ENCODE data around the gene AGBL4.

Gene AGBL4

GRCh38 chr1:49240709-49241221 lies 783.0 kb downstream of the AGBL4 start:
- H3K27ac ChIP-seq: no peak overlapping the region
- H3K27me3 ChIP-seq (ENCODE audit: insufficient read depth, low read depth, severe bottlenecking): no peaks in the 10 kb centered on the region
- DNase-seq: no peak
- TF ChIP-seq, protein P1, sequence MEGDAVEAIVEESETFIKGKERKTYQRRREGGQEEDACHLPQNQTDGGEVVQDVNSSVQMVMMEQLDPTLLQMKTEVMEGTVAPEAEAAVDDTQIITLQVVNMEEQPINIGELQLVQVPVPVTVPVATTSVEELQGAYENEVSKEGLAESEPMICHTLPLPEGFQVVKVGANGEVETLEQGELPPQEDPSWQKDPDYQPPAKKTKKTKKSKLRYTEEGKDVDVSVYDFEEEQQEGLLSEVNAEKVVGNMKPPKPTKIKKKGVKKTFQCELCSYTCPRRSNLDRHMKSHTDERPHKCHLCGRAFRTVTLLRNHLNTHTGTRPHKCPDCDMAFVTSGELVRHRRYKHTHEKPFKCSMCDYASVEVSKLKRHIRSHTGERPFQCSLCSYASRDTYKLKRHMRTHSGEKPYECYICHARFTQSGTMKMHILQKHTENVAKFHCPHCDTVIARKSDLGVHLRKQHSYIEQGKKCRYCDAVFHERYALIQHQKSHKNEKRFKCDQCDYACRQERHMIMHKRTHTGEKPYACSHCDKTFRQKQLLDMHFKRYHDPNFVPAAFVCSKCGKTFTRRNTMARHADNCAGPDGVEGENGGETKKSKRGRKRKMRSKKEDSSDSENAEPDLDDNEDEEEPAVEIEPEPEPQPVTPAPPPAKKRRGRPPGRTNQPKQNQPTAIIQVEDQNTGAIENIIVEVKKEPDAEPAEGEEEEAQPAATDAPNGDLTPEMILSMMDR (IDR thresholded peaks at IDR 0.05; ENCODE audit: low read depth, low read length): no peak
- H3K4me3 ChIP-seq (ENCODE audit: low read depth, low read length): no peak overlapping the region
- no peaks in the 10 kb centered on the region for H3K36me3 ChIP-seq
- H3K9me3 ChIP-seq (ENCODE audit: severe bottlenecking): no peaks in the 10 kb centered on the region

DNA sequence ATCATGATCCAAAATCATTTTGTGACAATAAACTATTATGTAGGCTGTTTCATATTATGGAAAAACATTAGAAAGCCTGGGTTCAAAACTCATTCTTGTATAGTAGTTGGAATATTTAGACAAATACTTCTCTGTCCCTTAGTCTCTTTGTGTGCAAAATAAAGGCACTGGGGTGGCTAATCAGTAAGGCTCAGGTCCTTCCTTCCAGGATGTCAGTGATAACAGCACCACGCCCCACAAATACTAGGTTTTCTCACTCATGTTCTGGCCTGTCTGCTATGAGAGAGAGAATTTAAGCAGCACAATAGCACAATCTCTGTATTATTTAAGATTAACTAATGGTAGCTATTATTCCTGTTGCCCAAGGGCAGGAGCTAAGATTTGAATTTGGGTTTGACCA lies 788.8 kb downstream of the AGBL4 start:
- no peaks in the 10 kb centered on the region for H3K27me3 ChIP-seq (ENCODE audit: insufficient read depth, low read depth, severe bottlenecking)
- no peaks in the 10 kb centered on the region for H3K9me3 ChIP-seq (ENCODE audit: severe bottlenecking)

GRCh38 chr1:49229555-49229954 lies 794.2 kb downstream of the AGBL4 start:
- Histone ChIP-seq H3K36me3 (no peaks in the 10 kb centered on the region), H3K9me3 (ENCODE audit: severe bottlenecking) (no peaks in the 10 kb centered on the region)

More for the DNA sequence above, 788.8 kb downstream of the AGBL4 start:
- DNase-seq: no peak
- TF ChIP-seq, protein P1 (IDR thresholded peaks at IDR 0.05; ENCODE audit: low read depth, low read length): no peak
- Histone ChIP-seq H3K4me3 (ENCODE audit: low read depth, low read length) (no peak overlapping the region), H3K27ac (no peak overlapping the region), H3K36me3 (no peaks in the 10 kb centered on the region)

GRCh38 chr1:49226758-49227157 lies 797.0 kb downstream of the AGBL4 start:
- Histone ChIP-seq H3K27me3 (ENCODE audit: insufficient read depth, low read depth, severe bottlenecking) (no peaks in the 10 kb centered on the region), H3K9me3 (ENCODE audit: severe bottlenecking) (no peaks in the 10 kb centered on the region), H3K27ac (no peak overlapping the region), H3K4me3 (ENCODE audit: low read depth, low read length) (no peak overlapping the region), H3K36me3 (no peaks in the 10 kb centered on the region)
- no peak for DNase-seq
- TF ChIP-seq, protein P1 (IDR thresholded peaks at IDR 0.05; ENCODE audit: low read depth, low read length): no peak

More at GRCh38 chr1:49229555-49229954, 794.2 kb downstream of the AGBL4 start:
- peak; percentile 8 for DNase-seq
- TF ChIP-seq, protein P1 (IDR thresholded peaks at IDR 0.05; ENCODE audit: low read depth, low read length): peak; percentile 19; the same call in 1 of the 2 replicates
- Histone ChIP-seq H3K4me3 (ENCODE audit: low read depth, low read length) (no peak overlapping the region), H3K27ac (no peak overlapping the region), H3K27me3 (ENCODE audit: insufficient read depth, low read depth, severe bottlenecking) (no peaks in the 10 kb centered on the region)

- TF ChIP-seq, protein P1 (IDR thresholded peaks at IDR 0.05; ENCODE audit: low read depth, low read length): no peak
- H3K36me3 ChIP-seq: no peaks in the 10 kb centered on the region
- H3K27me3 ChIP-seq (ENCODE audit: insufficient read depth, low read depth, severe bottlenecking): no peaks in the 10 kb centered on the region
- no peak overlapping the region for H3K27ac ChIP-seq
- H3K9me3 ChIP-seq (ENCODE audit: severe bottlenecking): no peaks in the 10 kb centered on the region
- no peak for DNase-seq
- H3K4me3 ChIP-seq (ENCODE audit: low read depth, low read length): no peak overlapping the region
These were observed 798.3 kb downstream of the AGBL4 start for GRCh38 chr1:49225464-49225863.

- Histone ChIP-seq H3K27ac (no peak overlapping the region), H3K9me3 (ENCODE audit: severe bottlenecking) (no peaks in the 10 kb centered on the region), H3K36me3 (no peaks in the 10 kb centered on the region), H3K27me3 (ENCODE audit: insufficient read depth, low read depth, severe bottlenecking) (no peaks in the 10 kb centered on the region), H3K4me3 (ENCODE audit: low read depth, low read length) (no peak overlapping the region)
- TF ChIP-seq, protein P1 (IDR thresholded peaks at IDR 0.05; ENCODE audit: low read depth, low read length): no peak
- no peak for DNase-seq
These were observed 810.5 kb downstream of the AGBL4 start for GRCh38 chr1:49213301-49213700.
